Testis (tissue), 2 donors: Measurements from ENCODE around the gene PLA2G4F.

Experiments used
- CTCF ChIP-seq, 3 experiments: fragments of 450-650 bp in 2 of 3; fragments of 200-600 bp in 1 of 3; sonication (generic) in 1 of 3; IDR thresholded peaks; one replicate each; pipeline ENCODE4 v1.5.1; 2016 to 2019; ENCODE audit warnings: antibody characterized with exemption in 3 of 3, mild to moderate bottlenecking in 2 of 3, moderate library complexity in 1 of 3
- POLR2A ChIP-seq: fragments of 450-650 bp; IDR thresholded peaks from one replicate; pipeline ENCODE4 v1.6.1; 2017; ENCODE audit warnings: antibody characterized with exemption, mild to moderate bottlenecking, moderate library complexity

GRCh38 chr15:42157381-42157780 is 945 bp upstream of the PLA2G4F start:
- TF ChIP-seq CTCF (IDR thresholded peaks at IDR 0.05) (no peak), POLR2A (no peak)
